IPS DF 4.7 (cell line): Measurements from ENCODE around the gene CLCN6.

Experiments used
- DNase-seq: peaks from one replicate; pipeline ENCODE4 v3.0.0-alpha.2; 2013; ENCODE audit warnings: low spot score; ENCODE audit errors: extremely low read depth

CLCN6 gene

GRCh38 chr1:11805422-11806306 lies at the start of gene CLCN6, which contains the start of gene MTHFR:
Gene CLCN6 (plus strand): TSS chr1:11806191. CDS start chr1:11806263, 72 bp downstream.
Gene MTHFR (minus strand): TSS chr1:11805964. CDS start chr1:11803116, 2,848 bp downstream.
- peak; percentile 89 for DNase-seq

DNA sequence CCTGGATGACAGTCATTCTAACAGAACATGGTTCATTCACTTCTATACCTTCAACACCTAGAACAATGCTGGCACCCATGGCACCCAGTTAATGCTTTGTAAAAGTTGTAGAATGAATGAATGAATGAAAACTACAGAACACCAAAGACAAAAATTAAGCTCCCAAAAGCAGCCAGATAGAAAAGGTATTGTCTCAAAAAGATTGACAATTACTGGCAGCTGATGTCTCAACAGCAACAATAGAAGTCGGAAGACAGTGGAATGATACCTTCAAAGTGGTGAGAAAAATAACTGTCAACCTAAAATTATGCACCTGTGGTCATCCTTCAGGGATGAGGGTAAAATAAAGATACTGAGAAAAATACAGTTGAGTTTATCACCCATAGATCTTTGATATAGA lies 48.9 kb upstream of the CLCN6 start:
- no peak for DNase-seq

- DNase-seq = no peak
These were observed 46.2 kb upstream of the CLCN6 start for GRCh38 chr1:11759791-11760190.

DNA sequence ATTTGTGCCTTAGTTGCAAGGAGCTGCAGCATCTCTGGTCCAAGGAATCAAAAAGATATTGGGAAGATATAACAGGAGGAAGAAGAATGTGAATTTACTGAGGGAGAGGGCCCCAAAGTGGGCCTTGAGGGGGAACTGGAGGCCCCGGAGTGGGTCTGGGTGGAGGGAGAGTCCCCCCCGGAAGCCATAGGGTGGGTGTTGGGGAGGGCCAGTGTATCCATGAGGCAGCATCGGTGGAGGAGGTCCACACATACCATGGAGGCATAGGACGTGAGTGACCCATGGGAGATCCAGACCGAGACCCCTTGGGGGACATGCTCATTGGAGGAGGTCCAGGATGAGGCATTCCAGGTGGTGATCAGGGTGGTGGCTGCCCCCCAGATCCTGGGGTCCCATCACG lies 44.7 kb upstream of the CLCN6 start:
- no peak for DNase-seq

DNA sequence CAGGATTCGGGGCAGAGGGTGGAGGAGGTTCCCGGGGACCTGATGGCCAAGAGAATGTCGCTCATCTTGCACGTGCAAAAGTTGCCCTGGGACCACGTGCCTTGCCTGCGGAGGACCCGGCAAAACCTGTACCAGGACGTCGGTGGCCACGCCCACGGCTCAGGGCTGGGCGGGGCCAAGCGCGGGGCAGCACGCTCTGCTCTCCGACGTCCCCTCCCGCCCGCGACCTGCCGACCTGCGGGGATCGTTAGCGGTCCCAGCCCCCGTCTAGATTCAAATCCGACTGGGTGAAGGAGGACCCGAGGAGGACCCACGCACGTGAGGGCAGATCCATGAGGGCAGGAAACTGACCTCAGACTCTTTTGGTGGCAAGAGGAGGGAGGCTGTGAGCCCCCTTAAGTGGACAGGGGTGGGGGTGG lies 44.0 kb upstream of the CLCN6 start, which contains the start of gene C1orf167:
Gene C1orf167 (plus strand): TSS at position 206 of the 419 bp plus-strand sequence. CDS start 2,208 bp downstream, outside the sequence.
- no peak for DNase-seq

DNA sequence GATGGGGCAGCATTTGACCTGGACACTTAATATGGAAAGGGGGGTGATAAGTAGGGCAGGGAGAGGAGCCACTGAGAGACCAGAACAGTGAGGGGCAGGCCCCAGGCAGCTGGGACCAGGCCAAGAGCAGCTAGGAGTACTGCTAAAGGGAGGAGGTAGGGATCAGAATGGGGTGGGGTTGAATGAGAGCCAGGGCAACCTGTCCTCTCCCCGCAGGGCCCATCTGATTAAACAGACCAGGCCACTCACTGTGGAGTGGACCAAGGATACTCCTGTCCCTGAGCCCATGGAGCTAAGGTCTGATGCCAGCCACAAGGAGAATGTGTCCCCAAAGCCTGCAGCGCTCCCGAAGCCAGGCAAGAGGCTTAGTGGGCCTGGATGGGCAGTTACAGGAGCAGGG lies 41.9 kb upstream of the CLCN6 start:
- no peak for DNase-seq

- no peak for DNase-seq
These were observed 41.5 kb upstream of the CLCN6 start for GRCh38 chr1:11764519-11764918.

GRCh38 chr1:11765661-11766428 lies 40.1 kb upstream of the CLCN6 start:
- DNase-seq = no peak

DNA sequence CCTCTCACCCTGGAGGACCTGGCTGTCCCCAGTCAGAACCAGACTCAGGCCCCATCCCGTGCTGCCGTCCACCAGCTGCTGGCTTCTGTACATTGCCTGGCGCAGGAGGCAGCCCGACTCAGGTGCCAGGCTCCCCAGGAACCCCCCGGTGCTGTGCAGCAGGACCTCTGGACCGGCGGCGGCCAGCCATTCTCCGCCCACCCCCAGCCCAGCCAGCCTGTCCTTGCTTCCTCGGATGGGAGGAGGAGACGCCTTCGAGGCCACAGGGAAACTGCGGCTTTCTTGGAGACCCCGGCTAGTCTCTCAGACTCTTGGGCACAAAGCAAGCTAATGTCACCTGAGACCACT lies 39.6 kb upstream of the CLCN6 start:
- no peak for DNase-seq

- DNase-seq = no peak
These were observed 37.9 kb upstream of the CLCN6 start for GRCh38 chr1:11767922-11768704.

- DNase-seq = no peak
These were observed 37.2 kb upstream of the CLCN6 start for GRCh38 chr1:11768821-11769220.

GRCh38 chr1:11769274-11769673 lies 36.7 kb upstream of the CLCN6 start:
- no peak for DNase-seq

DNA sequence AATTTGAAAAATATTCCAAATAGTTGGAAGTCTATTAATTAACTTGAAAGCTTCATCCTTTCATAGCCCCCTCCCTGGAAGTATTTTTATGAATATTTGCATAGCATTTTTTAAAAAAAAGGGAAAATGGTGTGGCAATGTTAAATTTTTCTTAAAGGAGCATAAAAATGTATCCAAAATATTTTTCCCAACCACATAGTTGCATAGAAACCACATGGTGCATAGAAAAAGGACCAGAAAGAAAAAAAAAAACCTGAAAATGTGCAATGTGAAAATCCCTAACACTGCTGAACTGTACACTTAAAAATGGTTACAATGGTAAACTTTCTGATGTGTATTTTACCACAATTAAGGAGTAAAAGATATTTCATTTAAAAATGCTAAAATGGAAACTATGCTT lies 36.0 kb upstream of the CLCN6 start:
- DNase-seq = no peak

GRCh38 chr1:11771481-11772043 lies 34.4 kb upstream of the CLCN6 start:
- no peak for DNase-seq

GRCh38 chr1:11772458-11772857 lies 33.5 kb upstream of the CLCN6 start:
- no peak for DNase-seq

DNA sequence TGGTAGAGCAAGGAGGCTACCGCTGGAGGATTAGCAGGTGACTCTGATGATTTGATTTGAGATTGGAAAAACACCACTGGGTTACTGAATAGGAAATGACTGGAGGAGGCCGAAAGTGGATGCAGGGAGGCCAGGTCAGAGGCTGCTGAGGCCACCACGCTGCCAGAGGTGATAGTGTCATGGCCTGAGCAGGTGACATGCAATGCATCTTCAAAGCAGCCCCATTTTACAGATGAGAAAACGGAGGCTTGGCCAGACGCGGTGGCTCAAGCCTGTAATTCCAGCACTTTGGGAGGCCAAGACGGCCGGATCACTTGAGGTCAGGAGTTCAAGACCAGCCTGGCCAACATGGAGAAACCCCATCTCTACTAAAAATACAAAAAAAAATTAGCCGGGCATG lies 31.2 kb upstream of the CLCN6 start:
- no peak for DNase-seq

GRCh38 chr1:11777658-11778322 lies 28.2 kb upstream of the CLCN6 start:
- no peak for DNase-seq

GRCh38 chr1:11778336-11778735 lies 27.7 kb upstream of the CLCN6 start:
- no peak for DNase-seq

GRCh38 chr1:11778844-11779623 lies 27.0 kb upstream of the CLCN6 start:
- DNase-seq = no peak
